Measurements from ENCODE around the gene FOXO1.

The FOXO1 gene

DNA sequence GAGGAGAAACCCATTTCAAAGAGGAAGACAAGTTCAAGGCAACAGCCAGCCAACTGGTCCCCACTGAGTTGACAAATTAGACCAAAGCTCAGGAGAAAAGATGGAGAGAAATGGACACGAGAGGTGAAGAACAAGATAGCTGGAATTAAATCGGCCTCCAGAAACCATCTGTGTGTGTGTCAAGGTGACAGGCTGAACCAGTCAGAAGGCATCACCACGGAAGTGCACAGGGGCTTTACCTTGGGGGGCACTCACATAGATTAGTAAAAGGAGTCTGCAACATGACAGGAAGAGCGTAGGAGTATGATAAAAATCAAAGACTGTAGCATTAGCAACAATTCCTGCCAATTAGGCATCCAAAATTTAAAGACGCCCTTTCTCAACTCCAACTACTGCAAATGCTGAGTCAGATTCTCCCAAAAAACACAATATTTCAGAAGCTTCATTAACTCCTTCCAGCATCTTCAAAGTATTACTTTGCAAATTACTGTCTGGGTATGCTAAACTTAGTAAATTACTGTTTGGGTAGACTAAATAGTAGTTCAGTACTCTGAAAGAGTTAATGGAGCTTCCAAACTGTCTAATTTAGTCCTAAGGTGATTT is 66.2 kb downstream of the FOXO1 start:
- DNase-seq = no peak

DNA sequence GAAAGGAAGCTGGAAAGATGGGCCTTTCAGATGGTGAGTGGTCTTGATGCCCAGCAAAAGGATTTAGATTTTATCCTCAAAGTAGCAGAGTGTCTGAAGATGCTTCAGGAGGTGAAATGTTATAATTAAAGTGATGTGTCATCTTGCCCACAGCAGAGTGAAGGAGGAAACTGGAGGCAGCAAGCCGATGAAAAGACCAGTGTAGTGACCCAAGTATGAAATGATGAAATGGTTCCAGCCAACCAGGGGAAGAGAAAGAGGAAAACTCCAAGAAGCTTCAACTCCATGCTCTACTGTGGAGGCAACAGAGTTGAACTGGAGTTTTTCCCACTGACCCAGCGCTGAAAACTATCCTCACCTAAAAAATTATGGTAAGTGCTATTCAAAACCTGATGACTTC is 66.7 kb downstream of the FOXO1 start:
- no peak for DNase-seq

DNA sequence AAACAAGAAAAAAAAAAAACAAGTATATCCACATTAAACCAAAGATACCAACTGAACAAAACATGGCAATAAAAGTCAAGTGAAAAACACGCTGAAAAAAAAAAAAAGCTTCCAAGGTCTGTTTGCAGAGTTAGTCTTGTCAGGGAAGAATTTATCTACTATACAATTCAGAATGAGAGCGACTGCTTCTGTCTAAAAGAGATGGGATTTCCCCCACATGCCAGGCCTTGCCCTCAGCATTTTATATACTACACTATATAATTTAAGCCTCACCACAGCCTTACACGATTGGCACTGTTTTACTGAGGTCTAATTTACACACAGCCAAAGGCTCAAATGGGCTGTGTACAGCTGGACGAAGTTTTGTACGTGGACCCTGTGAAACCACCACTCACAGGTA is 67.3 kb downstream of the FOXO1 start:
- DNase-seq = no peak

DNA sequence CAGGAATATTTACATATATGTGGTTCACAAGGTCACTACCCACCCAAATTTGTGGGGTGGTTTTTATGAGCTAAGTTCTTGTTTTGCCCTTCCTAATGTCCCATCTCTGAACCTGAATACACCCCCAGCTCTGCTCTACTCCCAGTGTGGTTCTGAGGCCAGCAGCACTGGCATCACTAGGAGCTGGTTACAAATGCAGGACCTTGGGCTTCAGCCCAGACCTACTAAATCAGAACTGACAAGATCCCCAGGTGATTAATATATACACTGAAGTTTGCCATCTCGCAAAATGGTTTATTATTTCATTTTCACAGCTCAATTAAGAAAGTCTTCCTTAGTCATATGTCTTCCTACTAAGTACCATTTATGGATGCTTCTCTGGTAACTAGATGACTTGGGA is 67.9 kb downstream of the FOXO1 start:
- peak in 1 of 2 experiments; percentile 20 for DNase-seq

DNA sequence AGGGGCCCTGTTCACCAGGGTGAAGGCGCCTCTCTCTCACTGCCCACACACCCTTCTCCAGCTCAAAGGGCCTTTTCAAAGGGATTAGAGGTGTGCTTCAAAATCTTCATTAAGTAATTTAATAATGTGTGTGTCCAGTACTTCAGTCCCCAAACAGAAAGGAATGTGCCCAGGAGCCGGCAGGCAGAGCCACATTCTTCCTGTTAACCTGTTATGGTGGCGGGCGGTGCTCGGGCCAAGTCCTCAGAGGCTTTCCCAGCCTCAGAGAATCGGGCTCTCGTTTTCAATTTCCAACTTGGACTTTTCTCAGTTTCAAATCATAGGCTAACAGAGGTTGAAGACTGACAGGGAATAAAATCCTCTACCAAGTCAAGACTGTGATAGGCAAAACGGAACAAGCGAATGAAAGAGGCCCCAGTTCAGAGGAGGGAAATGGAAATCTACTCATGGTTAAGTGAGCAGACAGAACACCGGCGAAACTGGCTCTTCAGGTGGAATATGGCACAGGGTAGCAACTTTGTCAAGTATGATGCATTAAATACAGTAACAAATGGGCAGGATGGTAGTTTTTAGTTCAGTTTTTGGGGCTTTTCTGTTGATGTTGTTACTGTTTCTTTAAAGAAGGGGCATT is 68.6 kb downstream of the FOXO1 start:
- no peak for DNase-seq

DNA sequence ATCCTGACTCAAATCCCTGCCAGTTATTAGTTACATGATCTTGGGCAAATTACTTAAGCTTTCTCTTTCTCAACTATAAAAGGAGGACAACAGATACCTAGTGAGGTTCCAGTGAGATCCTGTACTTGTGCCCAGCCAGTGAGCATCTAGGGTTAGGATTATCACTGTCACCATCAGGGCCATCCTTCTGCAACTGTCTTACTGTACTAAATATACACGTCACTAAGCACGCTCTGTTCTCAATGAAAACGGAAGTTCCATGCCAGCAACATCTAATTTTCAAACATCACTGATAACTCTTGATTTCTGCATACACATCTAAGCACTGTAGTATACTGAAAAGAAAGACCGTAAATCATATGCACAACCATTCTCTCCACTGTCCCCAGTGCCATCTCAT is 70.0 kb downstream of the FOXO1 start:
- DNase-seq = no peak

DNA sequence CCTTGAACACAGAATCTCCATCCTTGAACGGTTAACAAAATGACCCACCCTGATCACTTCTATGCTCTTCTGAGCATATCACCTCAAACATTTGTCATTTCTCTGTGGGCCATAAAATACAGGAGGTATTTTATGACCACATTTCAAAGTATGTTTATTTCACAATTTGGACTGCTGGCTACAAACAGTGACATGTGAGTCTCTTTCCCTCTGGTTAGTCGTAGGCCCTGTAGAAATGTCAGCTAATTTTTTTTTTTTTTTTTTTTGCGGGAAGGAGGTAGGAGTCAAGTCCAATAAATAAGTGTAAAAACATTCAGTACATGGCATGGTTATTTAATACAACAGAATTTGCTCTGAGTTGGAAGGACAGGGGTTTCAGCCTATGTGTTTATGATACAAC is 70.7 kb downstream of the FOXO1 start:
- DNase-seq = no peak

DNA sequence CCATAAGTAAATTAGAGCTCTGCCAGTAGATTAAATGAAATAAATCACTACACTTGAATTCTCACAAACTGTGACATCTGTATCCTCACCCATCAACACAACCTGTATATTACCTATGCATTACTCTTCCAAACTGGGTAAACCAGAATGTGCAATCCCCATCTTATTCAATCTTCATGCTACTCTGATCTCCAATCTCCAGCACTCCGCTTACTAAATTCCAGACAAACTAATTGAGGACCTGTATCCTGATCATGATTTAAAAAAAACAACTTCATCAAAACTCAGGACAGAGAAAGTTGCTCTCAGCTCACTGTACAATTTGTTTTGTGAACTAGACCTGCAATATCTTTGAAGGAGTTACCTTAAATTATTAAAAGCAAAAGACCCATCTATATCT is 74.4 kb downstream of the FOXO1 start:
- no peak for DNase-seq

DNA sequence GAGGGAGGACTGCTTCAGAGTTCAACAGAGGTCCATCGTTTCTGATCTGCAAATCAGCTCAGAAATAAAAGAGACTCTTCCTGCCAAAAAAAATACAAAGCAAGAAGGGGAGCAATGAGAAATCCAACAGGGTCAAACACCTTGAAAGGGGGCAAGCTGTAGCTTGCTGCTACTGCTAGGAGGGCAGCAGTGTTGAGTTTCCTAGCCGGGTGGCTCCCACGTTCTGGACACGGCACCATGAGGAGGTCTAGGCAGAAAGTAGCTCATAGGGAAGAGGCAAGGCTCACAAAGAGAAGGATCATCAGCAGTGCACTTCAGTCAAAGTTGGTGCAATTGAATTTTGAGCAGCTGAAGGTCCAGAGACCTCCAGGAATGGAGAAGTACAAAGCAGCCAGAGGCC is 75.3 kb downstream of the FOXO1 start:
- no peak for DNase-seq

DNA sequence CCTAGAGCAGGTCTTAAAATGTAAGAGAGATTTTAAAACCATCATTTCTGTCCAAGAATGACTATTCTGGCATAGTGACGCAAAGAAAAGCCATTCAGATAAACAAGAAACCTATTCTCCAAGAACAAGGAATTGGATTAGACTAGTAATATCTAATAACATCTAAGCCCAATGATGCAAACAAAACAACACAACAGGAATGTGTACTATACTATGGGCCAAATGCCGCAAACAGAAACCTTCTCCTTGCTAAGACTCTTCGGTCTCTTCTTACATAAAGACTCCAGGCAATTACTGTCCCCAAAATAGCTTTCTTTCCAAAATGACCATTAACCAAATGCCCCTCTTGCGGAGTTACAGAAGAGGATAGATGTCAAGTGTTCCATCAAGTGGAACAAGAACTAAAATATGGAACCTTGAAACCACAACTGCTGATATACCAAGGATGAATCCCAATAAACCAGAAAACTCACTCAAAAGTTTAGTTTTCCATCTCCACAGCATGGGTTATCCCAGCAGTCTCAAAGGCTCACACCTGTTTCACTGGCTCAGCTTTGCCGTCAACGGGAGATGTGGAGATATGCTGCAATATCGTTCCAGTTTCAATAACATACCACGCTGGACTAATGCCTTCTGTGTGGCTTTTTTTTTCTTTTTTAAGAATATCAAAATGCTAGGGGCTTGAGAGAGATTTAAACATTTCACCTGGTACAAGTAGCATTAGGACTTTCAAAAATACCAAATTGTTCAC is 76.2 kb downstream of the FOXO1 start:
- no peak for DNase-seq

DNA sequence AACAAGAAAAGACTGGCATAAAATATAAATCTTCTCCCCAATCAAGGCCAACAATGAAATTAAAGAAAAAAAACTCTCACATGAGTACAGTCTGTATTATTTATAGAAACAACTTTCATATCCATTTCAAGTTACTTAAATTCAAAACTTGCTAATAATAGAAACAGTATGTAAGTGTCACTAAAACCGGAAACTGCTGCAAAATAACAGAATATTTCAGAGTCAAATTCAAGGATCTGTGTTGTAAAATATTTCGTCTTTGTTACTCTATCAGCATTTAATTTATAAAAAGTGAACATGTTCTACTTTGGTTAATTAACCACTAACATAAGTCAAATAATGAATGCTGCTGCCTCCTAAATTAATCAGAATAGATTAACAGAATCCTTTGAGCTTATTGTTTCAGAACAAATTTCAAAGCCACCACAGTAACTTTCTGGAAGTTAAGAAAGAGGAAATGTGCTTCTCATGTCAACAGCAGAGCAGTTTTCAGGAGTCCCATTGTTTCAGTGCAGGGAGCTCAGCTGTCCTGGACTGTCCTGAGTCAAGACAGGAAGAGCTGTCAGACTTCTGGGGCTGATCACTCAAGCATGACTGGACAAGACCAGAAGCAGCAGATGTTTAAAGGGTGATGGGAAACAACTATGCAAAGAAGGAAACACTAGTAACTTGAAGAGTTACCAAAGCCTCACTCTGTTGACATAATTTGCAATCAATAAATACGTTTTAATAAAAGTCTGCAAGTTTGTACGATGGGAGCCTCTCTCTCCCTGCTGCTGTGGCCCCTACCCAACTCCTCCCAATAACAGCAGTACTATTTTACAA is 76.9 kb downstream of the FOXO1 start:
- DNase-seq = peak in 1 of 2 experiments; percentile 52

DNA sequence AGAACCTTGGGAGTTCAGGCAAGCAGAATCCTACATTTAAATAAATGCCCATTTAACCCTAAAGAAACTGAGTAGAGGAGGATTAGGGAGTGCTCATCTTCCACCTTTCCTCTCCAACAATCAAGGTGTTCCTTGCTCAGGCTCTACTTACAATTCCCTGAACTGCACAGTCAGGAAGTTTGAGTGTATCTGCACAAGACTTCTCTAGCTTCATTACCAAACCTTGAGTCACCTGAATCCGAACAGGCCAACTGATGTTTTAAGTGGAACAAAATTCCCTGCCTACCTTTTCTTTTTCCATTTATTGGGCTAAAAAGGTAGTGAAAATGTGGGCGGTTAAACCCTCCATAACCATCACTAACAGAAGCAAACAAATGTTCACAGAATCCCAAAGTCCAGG is 78.3 kb downstream of the FOXO1 start:
- no peak for DNase-seq

DNA sequence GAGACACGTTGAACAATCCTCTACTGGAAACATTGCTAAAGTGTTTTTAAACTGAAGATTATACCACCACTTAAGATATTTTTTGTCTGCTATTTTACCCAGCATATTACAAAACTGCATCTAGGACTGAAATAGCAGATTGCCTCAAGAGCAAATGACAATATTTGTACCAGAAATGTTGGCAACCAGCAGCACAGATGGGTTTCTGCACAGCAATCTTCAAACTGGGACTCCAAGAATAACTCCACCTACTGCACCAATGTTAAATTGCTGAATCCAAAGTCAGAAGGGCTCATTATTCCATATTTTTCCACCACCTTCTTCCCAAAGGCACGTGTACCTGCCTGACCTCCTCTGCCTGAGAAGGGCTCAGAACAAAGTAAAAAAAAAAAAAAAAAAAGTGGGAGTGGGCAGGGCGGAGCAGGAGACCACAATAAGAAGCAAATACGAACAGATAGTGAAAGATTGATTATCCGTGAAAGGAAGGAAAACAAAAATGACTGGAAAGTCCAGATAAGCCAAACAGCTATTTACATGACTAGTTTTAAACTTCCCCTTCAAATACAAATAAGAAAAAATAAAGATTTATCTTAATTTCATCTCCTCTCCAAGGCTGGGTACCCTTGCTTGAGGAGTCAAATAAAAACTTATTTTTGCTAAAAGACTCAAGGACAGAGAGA is 79.4 kb downstream of the FOXO1 start:
- peak in 1 of 2 experiments; percentile 47 for DNase-seq

DNA sequence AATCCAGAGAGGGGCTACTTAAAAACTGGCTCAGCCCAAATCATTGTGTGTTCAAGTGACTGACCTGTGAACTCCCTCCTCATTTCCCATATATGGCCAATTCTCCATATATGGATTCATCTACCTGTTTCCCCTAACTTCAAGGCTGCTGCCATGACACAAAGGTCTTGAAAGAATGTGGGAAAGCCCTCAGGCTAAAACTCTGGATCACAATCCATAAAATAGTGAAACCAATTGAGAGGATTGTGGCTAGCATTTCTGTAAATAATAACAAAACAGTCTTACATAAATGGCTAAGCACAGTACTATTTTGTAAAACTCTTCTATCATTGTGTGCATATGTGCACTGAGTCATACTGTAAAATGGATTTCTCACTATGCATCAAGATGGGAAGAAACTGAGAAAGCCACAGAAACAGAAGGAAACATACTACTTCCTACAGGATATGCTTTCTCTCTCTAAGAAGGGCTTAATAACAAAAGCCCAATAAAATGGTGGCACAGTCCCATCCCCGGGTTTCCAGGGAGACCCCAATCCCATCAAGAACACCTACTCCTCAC is 80.5 kb downstream of the FOXO1 start:
- DNase-seq = no peak

DNA sequence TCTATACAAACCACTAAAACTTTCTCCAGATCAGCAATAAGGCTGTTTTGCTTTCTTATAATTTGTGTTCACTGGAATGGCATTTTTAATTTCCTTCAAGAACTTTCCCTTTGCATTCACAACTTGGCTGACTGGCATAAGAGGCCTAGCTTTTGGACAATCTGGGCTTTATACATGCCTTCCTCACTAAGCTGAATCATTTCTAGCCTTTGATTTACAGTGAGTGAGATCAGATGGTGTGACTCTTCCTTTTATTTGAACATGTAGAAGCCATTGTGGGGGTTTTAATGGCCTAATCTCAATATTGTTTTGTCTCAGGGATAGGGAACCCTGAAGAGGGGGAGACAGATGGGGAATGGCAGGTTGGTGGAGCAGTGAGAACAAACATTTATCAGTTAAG is 82.7 kb downstream of the FOXO1 start:
- DNase-seq = no peak

DNA sequence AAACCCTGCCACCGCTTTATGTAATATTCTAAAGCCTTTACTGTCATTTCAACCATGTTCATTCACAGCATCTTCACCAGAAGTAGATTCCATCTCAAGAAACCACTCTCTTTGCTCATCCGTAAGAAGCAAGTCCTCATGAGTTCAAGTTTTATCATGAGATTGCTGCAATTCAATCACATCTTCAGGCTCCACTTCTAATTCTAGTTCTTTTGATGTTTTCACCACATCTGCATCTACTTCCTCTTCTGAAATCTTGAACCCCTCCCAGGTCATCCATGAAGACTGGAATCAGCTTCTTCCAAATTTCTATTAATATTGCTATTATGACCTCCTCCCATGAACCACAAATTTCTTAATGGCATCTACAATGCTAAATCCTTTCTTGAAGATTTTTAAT is 83.9 kb downstream of the FOXO1 start:
- no peak for DNase-seq

DNA sequence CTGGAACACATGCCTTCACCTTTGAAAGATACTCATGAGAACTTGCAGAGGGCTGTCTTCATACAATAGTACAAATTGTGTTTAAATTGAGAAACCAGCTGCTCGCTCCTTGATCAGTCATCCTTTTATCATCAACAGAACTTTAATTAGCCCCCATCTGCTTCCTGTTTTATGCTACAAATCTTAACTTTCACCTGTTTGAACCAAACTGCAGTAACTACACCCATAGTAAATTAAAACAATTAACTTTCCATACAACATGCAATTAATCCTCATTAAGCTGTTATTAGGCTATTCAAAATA is 85.2 kb downstream of the FOXO1 start:
- no peak for DNase-seq

DNA sequence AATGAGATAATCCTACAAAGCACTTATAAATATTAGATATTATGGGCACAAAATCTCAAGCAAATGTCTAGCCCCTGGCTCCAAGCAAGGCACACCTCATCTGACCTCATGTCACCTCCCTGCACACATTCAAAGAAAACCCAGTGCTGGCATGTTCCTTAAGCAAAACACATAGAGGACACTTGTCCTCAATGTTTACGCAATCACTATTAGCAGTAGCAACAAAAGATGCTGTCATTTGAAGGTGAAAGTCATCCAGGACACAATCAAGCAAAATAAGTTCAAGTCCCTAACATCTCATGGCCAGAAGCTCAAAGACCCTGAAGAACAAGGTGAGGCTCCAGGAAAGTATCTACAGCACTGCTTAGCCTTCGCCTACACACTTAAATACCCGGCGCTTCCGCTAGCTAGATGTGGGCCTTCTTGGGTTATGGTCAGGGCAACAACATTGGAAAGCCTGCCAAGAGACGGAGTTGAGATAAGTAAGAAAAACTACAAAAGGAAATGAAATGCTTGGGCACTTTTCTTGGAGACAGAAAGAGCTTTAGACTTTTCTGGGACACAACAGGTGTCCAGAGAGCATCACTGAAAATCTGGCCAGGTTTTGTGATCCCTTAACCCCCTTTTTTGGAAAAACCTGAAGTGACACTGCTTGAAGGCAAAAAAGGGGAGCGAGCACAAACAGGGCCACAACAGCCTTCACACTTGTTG is 85.7 kb downstream of the FOXO1 start:
- DNase-seq = no peak

DNA sequence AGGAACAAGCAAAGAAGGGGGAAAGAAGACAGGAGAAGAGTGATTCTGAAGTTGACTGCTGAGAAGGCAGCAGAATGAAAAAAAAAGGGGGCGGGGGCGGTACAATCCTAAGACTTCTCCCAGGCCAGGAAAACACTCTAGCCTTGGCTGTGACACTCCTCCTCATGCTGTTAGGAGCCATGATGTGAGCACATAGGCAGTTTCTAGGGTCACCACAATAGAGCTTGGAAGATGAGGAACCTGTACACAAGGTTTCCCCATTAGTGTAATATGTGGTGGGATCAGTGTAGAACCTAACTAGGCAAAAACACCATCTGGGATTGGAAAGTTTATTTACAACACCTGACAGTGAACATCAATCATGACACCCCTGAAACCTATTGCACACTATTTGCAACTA is 86.9 kb downstream of the FOXO1 start:
- DNase-seq = no peak

DNA sequence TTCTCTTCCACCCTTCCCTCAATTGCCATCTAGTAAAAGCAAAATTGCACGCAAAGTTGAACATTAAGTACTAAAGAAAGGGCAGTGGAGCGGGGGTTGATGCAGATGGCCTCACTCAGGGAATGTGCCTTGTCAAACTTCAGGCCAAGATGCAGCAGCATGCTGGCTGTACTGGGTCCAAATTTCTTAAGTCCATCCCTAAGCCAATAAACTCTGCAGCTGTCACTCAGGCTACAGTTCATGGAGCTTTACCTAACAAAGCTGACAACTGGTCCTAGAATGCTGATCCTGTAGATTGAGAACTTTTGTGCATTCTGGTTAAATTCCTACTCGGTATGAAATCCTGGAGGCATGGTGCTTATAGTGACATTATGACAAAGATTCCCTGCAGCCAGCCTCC is 88.4 kb downstream of the FOXO1 start:
- peak in 1 of 2 experiments; percentile 71 for DNase-seq

DNA sequence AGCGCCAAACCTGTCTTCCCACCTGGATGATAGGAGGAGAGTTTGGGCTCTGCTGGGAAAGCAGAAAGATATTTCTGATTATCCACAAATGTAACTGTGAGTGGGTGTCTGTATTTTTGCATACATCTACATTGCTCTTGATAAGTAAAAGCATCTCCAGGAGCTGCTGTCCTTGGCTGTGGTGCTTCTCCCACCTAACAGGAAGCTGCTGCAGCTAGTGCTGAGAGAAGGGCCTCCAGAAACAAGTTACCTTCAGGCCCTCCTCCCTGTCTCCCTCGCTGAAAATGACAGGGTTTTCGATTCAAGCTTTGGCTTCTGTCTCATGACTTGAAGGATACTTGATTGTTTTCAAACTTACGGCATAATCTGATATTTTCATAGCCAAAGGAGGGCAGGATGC is 90.1 kb downstream of the FOXO1 start:
- DNase-seq = no peak

DNA sequence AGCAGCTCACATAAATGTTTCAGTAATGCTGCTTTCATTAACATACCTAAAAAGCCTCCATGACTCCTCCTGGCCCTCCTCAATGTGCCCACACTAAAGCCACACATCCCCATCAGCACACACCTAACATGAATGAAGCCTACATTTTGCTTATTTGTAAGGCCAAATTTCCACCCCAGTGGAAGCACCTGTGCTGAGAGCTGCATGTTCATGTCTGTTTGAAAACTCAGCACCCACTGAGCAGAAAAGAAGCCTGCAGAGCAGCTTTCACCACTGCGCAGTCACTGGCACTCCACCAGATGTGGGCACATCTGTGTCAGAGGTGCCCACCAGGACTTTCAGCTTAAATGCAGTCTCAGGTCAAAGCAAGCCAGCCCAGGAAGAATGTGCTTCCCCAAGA is 93.5 kb downstream of the FOXO1 start:
- DNase-seq = no peak

All from NCI-H446 (cell line).